Heart left ventricle (tissue), 16 donors: ENCODE data around the gene FAM120C. TPM values are rescaled to one million over a fixed set of nuclear protein-coding genes. Genes with fewer than 3 reads are reported as not detected.

Experiments
- ATAC-seq, 4 donors: fragments of 200-7000 bp; cut with Tn5 transposase; one replicate each; pipeline ENCODE4 v1.9.1; 2020 to 2022; ENCODE audit warnings: moderate library complexity in 4 of 4, mild to moderate bottlenecking in 3 of 4, moderate number of reproducible peaks in 1 of 4
- DNase-seq, 5 donors: peaks; one replicate each; pipeline ENCODE4 v3.0.0-alpha.2; 2020
- H3K27ac ChIP-seq, 12 donors: fragments of 200-600 bp; sonication (generic) in 4 of 12; one replicate each; pipeline versions ENCODE4 v1.5.0 to v1.8.0; 2016 to 2022; ENCODE audit warnings: mild to moderate bottlenecking in 2 of 12
- H3K27me3 ChIP-seq, 9 donors: fragments of 200-600 bp; sonication (generic) in 2 of 9; one replicate each; pipeline versions ENCODE4 v1.5.1 to v1.8.0; 2016 to 2022; ENCODE audit warnings: mild to moderate bottlenecking in 3 of 9
- H3K36me3 ChIP-seq, 9 donors: fragments of 200-600 bp; sonication (generic) in 2 of 9; one replicate each; pipeline versions ENCODE4 v1.5.0 to v1.8.0; 2018 to 2022; ENCODE audit warnings: mild to moderate bottlenecking in 2 of 9
- H3K4me1 ChIP-seq, 12 donors: fragments of 200-600 bp; sonication (generic) in 4 of 12; one replicate each; pipeline versions ENCODE4 v1.5.0 to v1.8.0; 2016 to 2022; ENCODE audit warnings: mild to moderate bottlenecking in 3 of 12
- H3K4me3 ChIP-seq, 12 donors: fragments of 200-600 bp; sonication (generic) in 4 of 12; one replicate each; pipeline versions ENCODE4 v1.5.0 to v1.8.0; 2017 to 2022; ENCODE audit warnings: mild to moderate bottlenecking in 9 of 12, moderate library complexity in 4 of 12
- H3K9me3 ChIP-seq, 12 donors: fragments of 200-600 bp; sonication (generic) in 4 of 12; one replicate each; pipeline versions ENCODE4 v1.5.0 to v1.8.0; 2016 to 2022; ENCODE audit warnings: mild to moderate bottlenecking in 1 of 12
- POLR2A ChIP-seq, 2 donors: fragments of 450-650 bp; IDR thresholded peaks; one replicate each; pipeline ENCODE4 v1.6.1; 2017; ENCODE audit warnings: antibody characterized with exemption in 2 of 2, mild to moderate bottlenecking in 2 of 2, moderate library complexity in 2 of 2
- WGBS, 4 donors: extraction: QIAGEN DNeasy Blood & Tissue Kit in 2 of 4; methylation state at CpG; one replicate each; pipeline versions ENCODE4 v1.1.5 to v1.1.7; 2013 to 2018; 5-methylcytosine and 5-hydroxymethylcytosine counted together
- intact Hi-C, 10 donors: fragments of 100-400 bp; cut with DNase I; formaldehyde crosslinking; loops; one replicate each; pipeline versions ENCODE4 v1.11.1 to v1.14.2; 2022
- polyA plus RNA-seq, 2 donors: library from polyadenylated mRNA; stranded (reverse); fragments of 200-250 nt; gene quantifications; one replicate each; pipeline ENCODE4 v1.2.3, GENCODE V29; 2013
- total RNA-seq, 9 donors: library from RNA; depleted of rRNA in 2 of 9; stranded (reverse); fragments of >200 nt in 2 of 9; fragmentation: NEBNext Ultra II Directional in 3 of 9; extraction: Animal tissue kit (Norgen Biotek cat#: 25700) in 3 of 9; gene quantifications; one replicate each; pipeline versions ENCODE4 v1.1.0 to v1.2.4, GENCODE V29; 2016 to 2023
- TF ChIP-seq, protein P1 (sequence below), 12 donors: fragments of 200-600 bp; sonication (generic) in 4 of 12; IDR thresholded peaks; one replicate each; pipeline versions ENCODE4 v1.5.0 to v1.8.0; 2018 to 2022; ENCODE audit warnings: antibody characterized with exemption in 12 of 12, mild to moderate bottlenecking in 5 of 12
- donor health status: ischemic (EF 13 %, LVEDD 7.1; RV severe dilation, severe dysfunction).
- donor health status: healthy with polysubstance abuse.
- donor health status: DM: no; HTN: yes; CAD: no.
- donor health status: DM: no; HTN: no; CAD: no.
- donor health status: ischemic (EF 25% LVEDD 6.9; RV normal size, moderate dysfunction).
- donor health status: ischemic (EF 25% LVEDD 5.7; RV mildly dilated, moderate dysfunction).
- donor health status: healthy.
- donor health status: DM: yes; HTN: yes; CAD: no.
- donor health status: ischemic (EF 35%, LVEDD 5.7; RV mildly dilated, moderate dysfunction).
- donor health status: nonischemic (EF 11% LVEDD 7.7; RV severe dilation, severe dysfunction).
- donor health status: DM: yes; HTN: yes; CAD: no.
- donor health status: PGD.
- donor health status: ischemic (EF 29% LVEDD 5.4; RV normal size, mild dysfunction).
- donor health status: nonischemic (EF 23%, LVEDD 6.1; RV moderate dilation, normal function).

Gene FAM120C
- total and polyA plus RNA-seq, 11 donors = 2.1 to 8.8 (median 5.8) TPM

DNA sequence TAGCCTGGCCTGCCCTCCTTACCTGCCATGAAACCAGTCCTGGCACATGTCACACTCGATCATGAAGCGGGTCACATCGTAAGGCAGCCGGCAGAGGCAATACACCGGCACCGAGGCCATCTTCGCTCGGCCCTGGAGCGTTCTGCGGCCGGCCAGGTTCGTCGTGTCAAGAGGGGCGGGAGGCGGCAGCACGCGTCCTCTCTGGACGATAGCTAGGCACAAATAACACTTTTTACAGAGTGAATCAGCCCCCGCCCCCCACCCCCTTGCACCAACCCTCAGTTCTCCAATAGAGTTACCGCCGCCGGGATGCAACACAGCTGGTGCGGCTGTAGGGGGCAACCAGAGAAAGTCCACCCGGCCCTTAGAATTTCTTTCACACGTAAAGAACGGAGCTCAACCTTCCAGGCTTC lies 140.4 kb downstream of the FAM120C start:
- TF ChIP-seq POLR2A (IDR thresholded peaks at IDR 0.05) = no peak
- TF ChIP-seq, protein P1, sequence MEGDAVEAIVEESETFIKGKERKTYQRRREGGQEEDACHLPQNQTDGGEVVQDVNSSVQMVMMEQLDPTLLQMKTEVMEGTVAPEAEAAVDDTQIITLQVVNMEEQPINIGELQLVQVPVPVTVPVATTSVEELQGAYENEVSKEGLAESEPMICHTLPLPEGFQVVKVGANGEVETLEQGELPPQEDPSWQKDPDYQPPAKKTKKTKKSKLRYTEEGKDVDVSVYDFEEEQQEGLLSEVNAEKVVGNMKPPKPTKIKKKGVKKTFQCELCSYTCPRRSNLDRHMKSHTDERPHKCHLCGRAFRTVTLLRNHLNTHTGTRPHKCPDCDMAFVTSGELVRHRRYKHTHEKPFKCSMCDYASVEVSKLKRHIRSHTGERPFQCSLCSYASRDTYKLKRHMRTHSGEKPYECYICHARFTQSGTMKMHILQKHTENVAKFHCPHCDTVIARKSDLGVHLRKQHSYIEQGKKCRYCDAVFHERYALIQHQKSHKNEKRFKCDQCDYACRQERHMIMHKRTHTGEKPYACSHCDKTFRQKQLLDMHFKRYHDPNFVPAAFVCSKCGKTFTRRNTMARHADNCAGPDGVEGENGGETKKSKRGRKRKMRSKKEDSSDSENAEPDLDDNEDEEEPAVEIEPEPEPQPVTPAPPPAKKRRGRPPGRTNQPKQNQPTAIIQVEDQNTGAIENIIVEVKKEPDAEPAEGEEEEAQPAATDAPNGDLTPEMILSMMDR (IDR thresholded peaks at IDR 0.05) = peak in 4 of 12 donors; percentile 15 to 36 (median 32)
- peak overlapping the region in 4 of 12 donors; percentile 4 to 99 (median 92) for H3K27ac ChIP-seq
- no peaks in the 10 kb centered on the region for H3K9me3 ChIP-seq
- intact Hi-C loops = loop anchor here in 6 of 10 donors (5.0 to 10.0 kb wide), 6 partner anchors 140 to 1122 kb away; partner anchors contain the start of genes FAM120C (in 3 of the 6), HUWE1 (in 2 of the 6), APEX2 (in 1 of the 6) and MAGED2 (in 1 of the 6)
- 4 to 40% (median 21%) methylated on average over 21 to 26 of the region's 26 CpGs for WGBS, 4 donors
- peak in 4 of 5 donors; percentile 35 to 49 (median 38) for DNase-seq
- peaks cover 0 to 44% (median 20%) of the 10 kb centered on the region in 9 donors for H3K36me3 ChIP-seq
- peaks cover 0 to 6% (median 0%) of the 10 kb centered on the region in 12 donors for H3K4me1 ChIP-seq
- H3K4me3 ChIP-seq = peak overlapping the region in 11 of 12 donors; percentile 59 to 98 (median 79)
- no peaks in the 10 kb centered on the region for H3K27me3 ChIP-seq
- ATAC-seq = peak in 2 of 4 donors; percentile 27 to 33

DNA sequence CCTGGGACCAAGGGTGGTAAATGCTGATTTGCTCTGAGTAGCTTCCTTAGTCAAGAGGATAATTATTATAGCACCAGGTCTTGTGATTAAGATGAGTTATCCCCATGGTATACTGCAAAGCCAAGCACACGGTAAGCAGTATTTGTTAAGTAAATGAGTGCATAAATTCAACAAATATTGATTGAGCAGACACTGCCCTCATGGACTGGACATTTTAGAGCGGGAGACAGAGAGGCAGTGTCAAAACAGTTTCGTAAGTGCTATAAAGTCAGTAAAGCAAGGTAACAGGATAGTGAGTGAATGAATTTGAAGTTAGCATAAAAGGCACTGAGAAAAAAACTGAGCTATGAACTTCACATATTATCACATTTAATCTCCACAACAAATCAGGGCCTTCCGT lies 152.7 kb downstream of the FAM120C start:
- Histone ChIP-seq H3K4me1 (peaks cover 0 to 4% (median 0%) of the 10 kb centered on the region in 12 donors), H3K9me3 (no peaks in the 10 kb centered on the region), H3K27ac (no peak overlapping the region), H3K27me3 (peaks cover 0 to under 1% (median 0%) of the 10 kb centered on the region in 9 donors), H3K36me3 (peaks cover 0 to 84% (median 36%) of the 10 kb centered on the region in 9 donors), H3K4me3 (no peak overlapping the region)
- DNase-seq (no peak), ATAC-seq (no peak)
- WGBS, 4 donors = 85 to 100% (median 94%) methylated on average over 4 of the region's 4 CpGs
- TF ChIP-seq, protein P1 (IDR thresholded peaks at IDR 0.05) = no peak
- TF ChIP-seq POLR2A (IDR thresholded peaks at IDR 0.05) = no peak
- intact Hi-C loops = no loop called here

DNA sequence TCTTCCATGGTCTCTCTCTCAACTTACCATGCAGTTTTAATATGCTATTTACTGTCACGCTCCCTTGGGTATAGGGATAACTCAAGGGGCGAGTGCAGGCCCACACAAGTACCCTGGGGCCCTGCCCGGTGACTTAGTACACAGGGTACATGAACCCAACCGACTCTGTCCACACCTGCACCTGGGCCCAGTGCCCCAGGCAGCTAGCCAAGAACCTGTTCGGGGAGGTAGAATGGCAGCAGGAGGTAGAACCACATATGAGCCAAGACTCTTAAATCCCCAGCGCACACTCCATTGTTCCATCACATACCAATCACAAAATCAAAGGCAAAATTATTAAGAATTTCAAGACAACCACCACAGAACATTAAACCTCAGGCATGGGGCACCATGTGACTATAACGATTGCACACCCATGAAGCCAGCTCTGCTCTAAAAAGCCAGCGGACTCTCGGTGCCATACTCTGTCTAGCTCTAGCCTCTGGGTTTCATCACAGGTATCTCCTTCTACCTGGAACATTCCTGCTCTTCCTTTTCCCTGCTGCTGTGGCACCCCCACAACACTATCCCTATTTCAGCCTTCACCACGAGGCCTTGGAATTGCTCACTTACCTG lies 153.4 kb downstream of the FAM120C start:
- DNase-seq = no peak
- Histone ChIP-seq H3K36me3 (peaks cover 0 to 77% (median 34%) of the 10 kb centered on the region in 9 donors), H3K27ac (no peak overlapping the region), H3K27me3 (no peaks in the 10 kb centered on the region), H3K4me1 (peaks cover 0 to 4% (median 0%) of the 10 kb centered on the region in 12 donors), H3K9me3 (no peaks in the 10 kb centered on the region), H3K4me3 (no peak overlapping the region)
- TF ChIP-seq, protein P1 (IDR thresholded peaks at IDR 0.05) = no peak
- TF ChIP-seq POLR2A (IDR thresholded peaks at IDR 0.05) = no peak
- intact Hi-C loops = no loop called here
- ATAC-seq = no peak
- WGBS, 4 donors = 74 to 86% (median 79%) methylated on average over 10 of the region's 10 CpGs

GRCh38 chrX:54024350-54024749 lies 158.7 kb downstream of the FAM120C start:
- H3K27me3 ChIP-seq = no peaks in the 10 kb centered on the region
- H3K9me3 ChIP-seq = no peaks in the 10 kb centered on the region
- DNase-seq (no peak), ATAC-seq (no peak)
- 84 to 97% (median 94%) methylated on average over 5 of the region's 5 CpGs for WGBS, 4 donors
- H3K4me3 ChIP-seq = no peak overlapping the region
- intact Hi-C loops = no loop called here
- H3K36me3 ChIP-seq = peaks cover 0 to 66% (median 41%) of the 10 kb centered on the region in 9 donors
- no peak for TF ChIP-seq POLR2A (IDR thresholded peaks at IDR 0.05)
- TF ChIP-seq, protein P1 (IDR thresholded peaks at IDR 0.05) = no peak
- no peaks in the 10 kb centered on the region for H3K4me1 ChIP-seq
- no peak overlapping the region for H3K27ac ChIP-seq

Other genes with a start within 250 kb of the FAM120C start
- 10 to 100 TPM in 4 of 9 donors, 1 to 10 TPM in 5; 8.4 to 13.6 (median 9.7) TPM for gene PHF8, start 138.8 kb downstream of the FAM120C start, total RNA-seq
- gene PHF8, start 138.8 kb downstream of the FAM120C start, polyA plus RNA-seq = 1 to 10 TPM; 6.6 to 7.8 TPM
- 1 to 10 TPM in 3 of 9 donors, under 1 TPM in 6; 0.43 to 2.1 (median 0.67) TPM for gene WNK3, start 174.8 kb upstream of the FAM120C start, total RNA-seq
- gene WNK3, start 174.8 kb upstream of the FAM120C start, polyA plus RNA-seq = under 1 TPM; 0.19 to 0.78 TPM